ENCODE results near the gene PMVK.

Gene PMVK

DNA sequence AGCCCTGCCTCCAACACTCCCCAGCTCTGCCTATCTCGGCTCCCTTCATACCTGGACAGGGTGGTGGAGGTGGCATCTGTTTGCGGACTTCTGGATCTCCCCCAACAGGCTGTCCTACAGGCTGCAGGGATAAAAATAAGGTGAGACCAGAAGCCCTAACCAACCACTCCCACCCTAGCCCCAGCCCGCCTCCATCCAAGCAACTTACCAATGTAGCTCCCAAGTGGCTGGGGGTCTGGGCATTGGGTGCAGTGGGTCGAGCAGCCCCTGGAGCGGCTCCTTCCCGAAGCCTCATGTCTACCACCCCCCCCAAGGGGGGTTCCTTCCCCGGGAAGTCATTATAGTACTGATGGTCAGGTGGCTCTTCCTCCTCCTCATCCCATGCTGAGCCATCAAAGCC lies 29.6 kb upstream of the PMVK start:
- DNase-seq (ENCODE audit: low read depth in 2 of 2) = no peak

- no peak for DNase-seq (ENCODE audit: low read depth in 2 of 2)
Measured at GRCh38 chr1:154964359-154964758, 27.8 kb upstream of the PMVK start.

DNA sequence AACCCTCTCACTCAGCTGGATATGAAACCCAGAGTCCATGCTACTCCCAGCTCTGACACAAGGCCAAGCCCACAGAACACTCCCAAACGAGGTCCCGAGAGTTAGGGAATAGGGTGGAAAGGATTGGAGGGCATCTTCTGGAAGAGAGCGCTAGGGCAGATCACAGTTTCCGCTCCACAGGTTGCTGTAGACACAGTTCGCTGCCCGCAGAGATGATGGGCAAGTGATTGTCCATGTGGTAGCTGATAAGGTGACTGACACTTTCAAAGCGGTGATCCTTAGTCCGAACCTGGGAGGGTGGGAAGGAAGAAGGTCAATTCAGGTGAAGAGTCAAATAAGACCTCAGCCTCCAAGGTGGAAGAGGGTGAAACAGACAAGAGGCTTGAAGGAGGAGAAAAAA lies 27.1 kb upstream of the PMVK start:
- DNase-seq (ENCODE audit: low read depth in 2 of 2) = no peak

DNA sequence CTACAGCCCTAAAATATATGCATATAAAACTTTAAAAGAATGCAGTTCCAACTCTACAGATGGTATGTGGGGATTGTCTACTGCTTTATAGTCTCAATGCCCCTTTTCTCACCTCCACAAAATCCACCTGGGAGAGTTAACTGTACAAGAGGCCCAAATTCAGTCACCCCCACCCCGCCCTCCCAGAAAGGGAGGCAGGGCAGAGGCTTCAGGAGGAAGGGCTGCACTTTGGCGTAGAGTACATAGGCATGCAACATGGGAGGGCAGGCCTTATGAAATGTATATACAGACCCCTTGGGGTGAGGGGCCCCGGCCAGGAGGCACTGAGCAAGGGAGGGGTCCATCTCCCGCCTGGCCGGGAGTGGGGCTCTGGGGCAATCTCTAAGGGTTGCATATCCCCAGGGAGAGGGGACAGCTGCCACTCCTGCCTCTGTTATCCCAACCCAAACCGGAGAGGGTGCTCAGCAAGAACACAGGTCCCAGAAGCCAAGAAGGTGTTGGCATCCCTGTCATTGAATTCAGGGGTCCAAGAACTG lies 26.3 kb upstream of the PMVK start:
- no peak for DNase-seq (ENCODE audit: low read depth in 2 of 2)

- no peak for DNase-seq (ENCODE audit: low read depth in 2 of 2)
Measured at GRCh38 chr1:154962156-154962749, 25.7 kb upstream of the PMVK start.

DNA sequence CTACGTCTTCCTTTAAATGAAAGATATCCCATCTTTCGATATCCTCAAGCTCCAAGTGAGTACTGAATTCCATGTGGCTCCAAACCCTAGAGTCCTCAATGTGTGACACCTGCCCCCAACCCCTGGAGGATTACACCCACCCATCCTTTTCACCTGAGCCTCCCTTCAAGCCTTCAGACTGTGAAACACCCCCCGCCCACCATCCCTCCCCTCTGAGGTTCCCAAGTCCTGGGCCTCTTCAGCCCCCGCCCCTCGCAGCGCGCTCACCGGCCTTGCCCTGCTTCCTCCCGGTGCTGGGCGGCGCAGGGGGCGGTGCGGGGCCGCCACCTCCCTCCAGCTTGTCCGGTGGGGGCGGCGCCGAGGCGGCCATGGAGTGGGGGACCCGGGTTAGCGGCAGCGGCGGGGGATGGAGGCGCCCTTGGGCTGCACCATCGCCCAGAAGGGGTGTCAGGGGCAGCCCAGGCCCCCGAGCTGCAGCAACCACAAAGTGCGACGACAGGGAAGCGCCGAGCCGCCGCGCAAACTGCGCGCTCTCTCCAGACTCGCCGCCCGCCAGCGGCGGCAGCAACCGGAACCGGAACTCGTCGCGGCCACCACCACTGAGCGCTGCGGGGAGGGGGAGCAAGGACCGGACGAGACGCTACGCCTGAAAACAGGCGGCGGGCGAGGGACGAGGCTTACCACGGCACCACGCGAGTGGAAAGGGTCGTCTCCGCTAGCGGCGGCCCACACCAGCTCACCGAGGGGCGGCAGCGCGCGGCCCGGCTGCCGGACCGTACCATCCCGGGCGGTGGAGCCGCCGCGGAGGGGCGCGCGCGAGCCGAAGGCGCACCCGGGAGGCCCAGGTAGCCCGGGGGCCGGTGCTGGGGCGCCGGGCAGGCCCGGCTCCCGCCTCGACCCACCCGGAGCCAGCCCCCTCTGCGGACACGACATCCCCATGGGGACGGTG lies 25.0 kb upstream of the PMVK start, which contains the start of gene PYGO2:
Gene PYGO2 (minus strand): TSS at position 576 of the 949 bp plus-strand sequence. CDS start 206 bp downstream, at position 370.
- peak; percentile 35 to 59 for DNase-seq (ENCODE audit: low read depth in 2 of 2)

DNA sequence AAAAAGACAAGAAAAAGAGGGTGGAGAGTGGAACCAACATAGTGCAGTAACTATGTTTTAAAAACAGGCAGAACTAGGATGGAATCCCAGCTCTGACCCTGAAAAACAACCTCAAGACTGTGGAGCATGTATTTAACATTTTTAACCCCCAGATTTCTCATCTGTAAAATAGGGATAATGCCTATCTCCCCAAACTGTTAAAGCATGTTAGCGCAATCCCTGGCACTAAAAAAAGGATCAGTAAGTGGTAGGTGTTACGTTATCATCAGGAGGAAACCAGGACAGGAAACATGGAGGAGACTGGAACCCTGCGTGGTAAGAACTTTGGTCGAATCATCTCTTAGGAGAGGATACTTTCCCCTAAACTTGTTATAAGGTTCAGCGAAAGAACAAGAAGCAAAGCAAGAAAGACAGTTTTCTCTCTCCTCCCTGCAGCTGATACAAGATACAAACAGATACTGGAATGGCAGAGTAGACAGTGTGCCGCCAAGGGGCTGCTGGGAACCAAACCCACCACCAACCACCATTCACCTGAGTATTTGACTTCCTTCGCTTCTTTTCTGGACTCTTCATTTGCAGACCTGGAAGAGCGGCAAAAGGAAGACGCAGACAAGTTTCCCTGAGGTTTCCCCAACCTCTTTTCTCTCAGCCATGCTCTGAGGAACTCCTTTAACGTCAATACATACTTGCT lies 24.1 kb upstream of the PMVK start:
- DNase-seq (ENCODE audit: low read depth in 2 of 2) = no peak

GRCh38 chr1:154959426-154959780 lies 22.9 kb upstream of the PMVK start:
- no peak for DNase-seq (ENCODE audit: low read depth in 2 of 2)

GRCh38 chr1:154958681-154959425 lies 22.3 kb upstream of the PMVK start:
- no peak for DNase-seq (ENCODE audit: low read depth in 2 of 2)

- no peak for DNase-seq (ENCODE audit: low read depth in 2 of 2)
Measured at GRCh38 chr1:154958036-154958435, 21.5 kb upstream of the PMVK start.

- no peak for DNase-seq (ENCODE audit: low read depth in 2 of 2)
Measured at GRCh38 chr1:154957091-154957657, 20.7 kb upstream of the PMVK start.

DNA sequence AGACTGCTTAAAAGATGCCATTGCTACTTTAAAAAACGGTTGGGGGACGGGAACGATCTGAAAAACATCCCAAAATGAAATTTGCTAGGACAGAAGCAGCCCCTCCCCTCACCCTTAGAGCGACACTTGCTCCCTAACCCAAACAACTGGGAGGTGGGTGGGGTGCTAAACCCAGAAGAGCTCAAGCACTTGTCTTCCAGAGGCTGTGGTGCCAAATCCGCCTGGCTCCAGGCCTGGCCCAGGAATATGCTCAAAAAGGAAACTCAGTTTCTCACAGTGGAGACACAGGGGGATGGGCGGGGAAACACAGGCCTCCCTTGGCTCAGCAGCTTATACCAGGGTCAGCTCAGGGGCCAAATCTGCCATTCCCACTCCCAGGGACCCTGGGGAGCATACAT lies 20.0 kb upstream of the PMVK start:
- DNase-seq (ENCODE audit: low read depth in 2 of 2) = no peak

DNA sequence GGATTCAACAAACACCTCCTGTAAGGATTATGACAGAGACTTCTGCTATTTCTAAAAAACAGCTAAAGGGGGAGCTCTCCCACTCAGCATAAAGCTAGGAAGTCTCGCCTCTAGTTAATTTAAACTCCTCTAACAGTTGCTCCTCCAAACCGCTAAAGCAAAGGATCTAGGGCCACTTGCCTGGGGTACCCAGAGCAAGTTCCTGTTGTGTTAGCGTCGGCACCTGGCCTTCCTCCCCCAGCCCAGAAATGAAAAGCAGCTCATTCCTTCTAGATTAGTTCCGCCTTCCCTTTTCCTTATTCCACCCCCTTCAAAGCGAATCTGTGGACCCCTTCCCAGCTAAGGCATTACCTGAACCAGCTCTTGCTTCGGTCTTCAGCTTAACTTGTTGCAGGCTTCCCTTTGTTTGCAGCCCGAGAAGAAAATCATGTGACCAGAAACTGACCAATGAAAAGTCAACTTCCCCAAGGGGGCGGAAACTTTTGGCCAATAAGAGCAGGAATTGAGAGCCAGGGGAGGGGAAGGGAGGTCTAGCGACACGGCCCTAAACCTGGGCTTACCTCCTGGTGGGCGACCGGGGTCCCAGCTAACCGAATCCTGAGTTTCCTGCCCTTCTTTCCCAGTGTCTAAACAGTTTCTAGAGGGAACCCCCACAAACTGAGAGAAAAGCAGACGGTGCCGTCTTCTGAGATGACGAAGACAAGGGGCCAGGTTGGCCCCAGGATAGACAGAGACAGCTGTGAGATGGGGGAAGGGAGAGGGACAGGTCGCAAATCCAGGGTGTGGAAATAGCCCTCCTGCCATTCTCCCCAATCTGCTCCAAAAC lies 19.4 kb upstream of the PMVK start, which contains the start of gene PBXIP1:
Gene PBXIP1 (minus strand): TSS at position 382 of the 826 bp plus-strand sequence. CDS start 2,378 bp downstream, outside the sequence.
- peak; percentile 58 to 59 for DNase-seq (ENCODE audit: low read depth in 2 of 2)

GRCh38 chr1:154955039-154955717 lies 18.7 kb upstream of the PMVK start:
- peak in 1 of 2 donors; percentile 84 for DNase-seq (ENCODE audit: low read depth in 2 of 2)

- no peak for DNase-seq (ENCODE audit: low read depth in 2 of 2)
Measured at GRCh38 chr1:154954541-154954940, 18.0 kb upstream of the PMVK start.

- no peak for DNase-seq (ENCODE audit: low read depth in 2 of 2)
Measured at GRCh38 chr1:154953611-154954038, 17.1 kb upstream of the PMVK start.

GRCh38 chr1:154952664-154953063 lies 16.1 kb upstream of the PMVK start:
- no peak for DNase-seq (ENCODE audit: low read depth in 2 of 2)

- peak in 1 of 2 donors; percentile 44 for DNase-seq (ENCODE audit: low read depth in 2 of 2)
Measured at GRCh38 chr1:154951901-154952657, 15.6 kb upstream of the PMVK start.

DNA sequence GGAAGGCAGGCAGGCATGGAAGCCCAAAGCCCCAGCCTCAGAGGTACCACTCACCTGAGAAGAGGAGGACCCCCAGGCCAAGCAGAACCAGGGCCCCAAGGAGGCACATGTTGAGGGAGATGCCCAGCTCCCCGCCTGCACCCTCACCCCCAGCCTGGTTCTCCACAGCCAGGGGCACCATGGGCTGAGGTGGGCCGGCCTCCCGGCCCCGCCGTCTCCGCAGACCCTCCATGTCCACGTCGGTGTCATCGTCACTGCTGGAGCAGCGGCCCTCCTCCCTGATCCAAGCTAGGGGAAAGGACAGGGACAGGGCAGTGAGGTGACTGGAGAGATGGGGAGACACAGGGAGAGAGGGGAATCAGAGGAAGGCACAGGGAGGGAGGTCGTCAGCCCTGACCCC lies 11.6 kb upstream of the PMVK start:
- DNase-seq (ENCODE audit: low read depth in 2 of 2) = no peak

Measured in stimulated activated CD4-positive, alpha-beta T cell treated with anti-CD3 and anti-CD28 coated beads, Interleukin-1b, Interleukin-23, amount 100 ng/mL, for 1 hour (primary cell).